MM.1S (cell line): ENCODE data around the gene HMGCLL1.

Experiments used
- EZH2phosphoT487 ChIP-seq: fragments of 300-600 bp; sonication (generic); IDR thresholded peaks from 2 replicates; pipeline ENCODE4 v1.6.1; 2018; ENCODE audit warnings: antibody characterized with exemption, low read length
- TF ChIP-seq, protein P1 (sequence below): fragments of 300-600 bp; sonication (generic); IDR thresholded peaks from 2 replicates; pipeline ENCODE4 v1.5.1; 2016; ENCODE audit warnings: antibody characterized with exemption, low read length, mixed read lengths

DNA sequence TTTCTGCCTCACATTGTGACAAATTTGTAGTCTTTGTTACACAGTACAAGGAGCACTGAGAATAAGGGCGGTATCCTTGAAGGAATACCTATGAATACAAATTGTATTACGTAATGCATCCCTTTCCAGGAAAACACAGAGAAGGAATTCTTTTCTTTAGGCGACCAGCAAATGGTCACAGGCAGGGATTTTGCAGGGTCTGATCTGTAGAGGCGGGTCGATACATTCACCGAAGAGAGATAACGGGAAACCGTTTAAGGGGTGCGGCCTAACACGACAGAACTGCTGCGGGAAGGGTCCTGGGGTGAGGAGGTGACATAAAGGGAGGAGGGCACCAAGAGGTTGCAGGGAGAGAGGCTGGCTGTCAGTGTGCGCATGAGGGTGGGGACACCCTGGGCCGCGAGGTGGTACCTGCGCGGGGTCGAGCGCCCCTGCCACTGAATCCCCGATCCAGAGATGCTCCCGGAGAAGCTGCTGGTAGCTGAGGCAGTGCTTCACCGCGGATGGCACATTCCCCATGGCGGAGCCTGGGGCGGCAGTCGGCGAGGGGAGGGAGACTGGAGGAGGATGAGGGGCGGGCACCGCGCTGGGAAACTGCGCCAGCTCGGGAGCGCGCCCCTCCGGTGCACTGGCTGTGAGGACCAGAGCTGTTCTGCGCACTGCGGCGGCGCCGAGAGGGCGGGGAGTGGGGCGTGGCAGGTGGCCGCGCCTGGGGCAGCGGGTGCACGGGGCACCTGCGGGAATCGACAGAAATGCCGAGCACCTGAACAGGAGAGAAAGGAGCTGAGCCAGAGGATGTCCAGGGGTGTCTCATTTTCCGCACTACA, at the start of gene HMGCLL1:
- no peak for TF ChIP-seq EZH2phosphoT487
- TF ChIP-seq, protein P1, sequence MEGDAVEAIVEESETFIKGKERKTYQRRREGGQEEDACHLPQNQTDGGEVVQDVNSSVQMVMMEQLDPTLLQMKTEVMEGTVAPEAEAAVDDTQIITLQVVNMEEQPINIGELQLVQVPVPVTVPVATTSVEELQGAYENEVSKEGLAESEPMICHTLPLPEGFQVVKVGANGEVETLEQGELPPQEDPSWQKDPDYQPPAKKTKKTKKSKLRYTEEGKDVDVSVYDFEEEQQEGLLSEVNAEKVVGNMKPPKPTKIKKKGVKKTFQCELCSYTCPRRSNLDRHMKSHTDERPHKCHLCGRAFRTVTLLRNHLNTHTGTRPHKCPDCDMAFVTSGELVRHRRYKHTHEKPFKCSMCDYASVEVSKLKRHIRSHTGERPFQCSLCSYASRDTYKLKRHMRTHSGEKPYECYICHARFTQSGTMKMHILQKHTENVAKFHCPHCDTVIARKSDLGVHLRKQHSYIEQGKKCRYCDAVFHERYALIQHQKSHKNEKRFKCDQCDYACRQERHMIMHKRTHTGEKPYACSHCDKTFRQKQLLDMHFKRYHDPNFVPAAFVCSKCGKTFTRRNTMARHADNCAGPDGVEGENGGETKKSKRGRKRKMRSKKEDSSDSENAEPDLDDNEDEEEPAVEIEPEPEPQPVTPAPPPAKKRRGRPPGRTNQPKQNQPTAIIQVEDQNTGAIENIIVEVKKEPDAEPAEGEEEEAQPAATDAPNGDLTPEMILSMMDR, result no peak
